K562 (cell line): Measurements from ENCODE around the gene PMM1. TPM values are rescaled to one million over a fixed set of nuclear protein-coding genes. Genes with fewer than 3 reads are reported as not detected.

ENCODE experiments used
- ATAC-seq: fragments of 200-7000 bp; cut with Tn5 transposase; 3 replicates; pipeline ENCODE4 v1.9.1; 2020; ENCODE audit warnings: moderate library complexity
- BruUV-seq: library from RNA; stranded (reverse); fragments of 400-500 nt; replicated peaks from 2 replicates; lab custom pipeline; 2021; lab: Mats Ljungman, UMichigan
- CTCF ChIA-PET: fragments of 300-600 bp; formaldehyde crosslinking; extraction: SDS; loops from one replicate; lab custom pipeline; 2021; ENCODE audit warnings: low intra/inter-chr PET ratio; lab: Yijun Ruan, JAX
- POLR2A ChIA-PET: fragments of 300-600, 350-650 bp; sonication (Branson Sonifier 250); formaldehyde crosslinking; extraction: SDS; loops from one replicate; lab custom pipeline; 2021; ENCODE audit warnings: antibody characterized with exemption, inconsistent platforms; lab: Yijun Ruan, JAX
- DNase-seq, 4 experiments: peaks; one replicate each; pipeline versions ENCODE4 v3.0.0 to v3.0.0-alpha.2; 2011 to 2018; ENCODE audit warnings: low spot score in 3 of 4, mixed read lengths in 3 of 4; ENCODE audit errors: extremely low read depth in 1 of 4
- FAIRE-seq: peaks from 2 replicates; lab custom pipeline; 2011; peaks lifted over from hg19 to GRCh38; lab: Jason Lieb, UNC
- H2AFZ ChIP-seq: 2 replicates; pipeline ENCODE4 v1.6.0; 2011; ENCODE audit warnings: low read depth, low read length, control low read depth, inconsistent platforms
- H3K27ac ChIP-seq: fragments of 200-600 bp; 3 replicates; pipeline ENCODE4 v1.8.0; 2011; ENCODE audit warnings: low read depth, mild to moderate bottlenecking, control low read depth, inconsistent platforms, low read length, moderate library complexity, mixed read lengths; ENCODE audit errors: extremely low read depth
- H3K27me3 ChIP-seq, 2 experiments: fragments of 300-600 bp in 1 of 2; 2 replicates in 1 of 2; 3 replicates in 1 of 2; pipeline versions ENCODE4 v1.6.0 to v1.8.0; 2011; ENCODE audit warnings: inconsistent platforms in 2 of 2, low read length in 2 of 2, mild to moderate bottlenecking in 1 of 2, mixed read lengths in 1 of 2, moderate library complexity in 1 of 2; ENCODE audit not compliant: control insufficient read depth in 2 of 2, insufficient read depth in 2 of 2
- H3K36me3 ChIP-seq: fragments of 300-600 bp; 3 replicates; pipeline ENCODE4 v1.8.0; 2011; ENCODE audit warnings: mild to moderate bottlenecking, low read length, inconsistent platforms; ENCODE audit not compliant: control insufficient read depth, insufficient read depth
- H3K4me1 ChIP-seq, 2 experiments: fragments of 200-600 bp in 1 of 2; replicated peaks in 1 of 2; 2 replicates in 1 of 2; 3 replicates in 1 of 2; pipeline versions ENCODE4 v1.5.1 to v1.8.0; 2011; ENCODE audit warnings: inconsistent platforms in 2 of 2, low read length in 2 of 2, mild to moderate bottlenecking in 1 of 2, mixed read lengths in 1 of 2, moderate library complexity in 1 of 2; ENCODE audit not compliant: control insufficient read depth in 2 of 2, insufficient read depth in 2 of 2
- H3K4me2 ChIP-seq: 2 replicates; pipeline ENCODE4 v1.6.1; 2011; ENCODE audit warnings: low read length, control low read depth, inconsistent platforms, mixed read lengths; ENCODE audit not compliant: insufficient read depth
- H3K4me3 ChIP-seq: fragments of 200-600 bp; sonication (generic), shearing (Covaris generic); 2 replicates; pipeline ENCODE4 v1.5.1; 2016; ENCODE audit warnings: control low read depth, inconsistent platforms
- H3K79me2 ChIP-seq: fragments of 200-600 bp; 3 replicates; pipeline ENCODE4 v1.8.0; 2011; ENCODE audit warnings: low read length, inconsistent platforms; ENCODE audit not compliant: control insufficient read depth, insufficient read depth
- H3K9ac ChIP-seq, 2 experiments: 2 replicates each; pipeline versions ENCODE4 v1.6.0 to v1.6.1; 2011; ENCODE audit warnings: low read depth in 2 of 2, low read length in 2 of 2, control low read depth in 1 of 2, inconsistent platforms in 1 of 2, mild to moderate bottlenecking in 1 of 2, mixed read lengths in 1 of 2; ENCODE audit not compliant: insufficient read depth in 1 of 2
- H3K9me1 ChIP-seq: one replicate; pipeline ENCODE4 v1.6.0; 2011; ENCODE audit warnings: inconsistent platforms, mild to moderate bottlenecking, low read length, moderate library complexity; ENCODE audit not compliant: control insufficient read depth, insufficient read depth
- H3K9me3 ChIP-seq: replicated peaks from 2 replicates; pipeline ENCODE4 v1.5.1; 2011; ENCODE audit warnings: low read depth, low read length, inconsistent platforms; ENCODE audit not compliant: control insufficient read depth, insufficient read depth
- H4K20me1 ChIP-seq: replicated peaks from 2 replicates; pipeline ENCODE4 v1.6.1; 2011; ENCODE audit warnings: low read length, inconsistent platforms, mixed read lengths; ENCODE audit not compliant: control insufficient read depth, insufficient read depth
- BCOR ChIP-seq: fragments of 450-650 bp; IDR thresholded peaks from 2 replicates; pipeline ENCODE4 v1.6.1; 2016
- ELK1 ChIP-seq: sonication (generic); formaldehyde crosslinking; IDR thresholded peaks from 2 replicates; pipeline ENCODE4 v1.8.1; 2022; ENCODE audit warnings: missing genetic modification reagents
- GTF2F1 ChIP-seq: IDR thresholded peaks from 2 replicates; pipeline ENCODE4 v1.6.1; 2011; ENCODE audit warnings: low read depth, low read length, improper control_type of control experiment
- HCFC1 ChIP-seq: IDR thresholded peaks from 2 replicates; pipeline ENCODE4 v1.6.1; 2012; ENCODE audit warnings: low read depth, low read length, improper control_type of control experiment
- LARP7 ChIP-seq: fragments of 450-650 bp; IDR thresholded peaks from 2 replicates; pipeline ENCODE4 v1.6.1; 2016
- NFIC ChIP-seq: fragments of 450-650 bp; IDR thresholded peaks from 2 replicates; pipeline ENCODE4 v1.6.1; 2017; ENCODE audit warnings: mild to moderate bottlenecking, inconsistent platforms
- ZNF507 ChIP-seq: conservative IDR thresholded peaks from 2 replicates; pipeline ENCODE4 v1.6.1; 2017; ENCODE audit warnings: missing genetic modification characterization, missing compliant biosample characterization
- WGBS: fragments of 100-300 bp; shearing (Covaris generic); methylation state at CpG from one replicate; pipeline ENCODE4 v1.1.6; 2016; ENCODE audit warnings: low coverage, mixed read lengths; ENCODE audit not compliant: insufficient coverage; ENCODE audit errors: missing lambda C conversion rate; 5-methylcytosine and 5-hydroxymethylcytosine counted together
- in situ Hi-C: fragments of 300-500 bp; cut with MboI; formaldehyde crosslinking; loops from 4 replicates; pipeline ENCODE4 v1.15.0; 2018; ENCODE audit warnings: inconsistent platforms, mixed read lengths
- intact Hi-C: fragments of 100-400 bp; cut with micrococcal nuclease; formaldehyde crosslinking; loops from 2 replicates; pipeline ENCODE4 v1.14.2; 2022
- polyA plus RNA-seq, 8 experiments: library from polyadenylated mRNA; depleted of rRNA in 4 of 8; stranded (reverse) in 5 of 8; unstranded in 3 of 8; fragments of >200 nt; fragmentation: Nextera tagmentation in 2 of 8; fragmentation: Illumina TruSeq in 1 of 8; extraction: Ambion mirVana in 2 of 8; extraction: Trizol in 1 of 8; gene quantifications; 2 replicates each; pipeline versions ENCODE4 v1.2.1 to v1.2.3, GENCODE V29; 2011 to 2014; ENCODE audit warnings: inconsistent platforms in 1 of 8, missing spikeins in 1 of 8
- total RNA-seq, 7 experiments: library from RNA; depleted of rRNA in 6 of 7; stranded (reverse); fragments of >200 nt in 6 of 7; fragmentation: Illumina TruSeq in 2 of 7; extraction: Trizol in 2 of 7; gene quantifications; 2 replicates each; pipeline versions ENCODE4 v1.2.1 to v1.2.3, GENCODE V29; 2011 to 2021; ENCODE audit warnings: low replicate concordance in 1 of 7

Gene PMM1
- total and polyA plus RNA-seq, 9 of the 15 experiments (the other 6 are each of a cell fraction or from before 2014, with no cell fraction given): 10.2 to 31.7 (median 20.3) TPM

- Histone ChIP-seq H2AFZ (no peak overlapping the region), H4K20me1 (no peaks in the 10 kb centered on the region), H3K27ac (no peak overlapping the region), H3K79me2 (no peaks in the 10 kb centered on the region), H3K27me3 (no peaks in the 10 kb centered on the region), H3K4me3 (no peak overlapping the region), H3K4me1 (peaks cover 0 to 12% of the 10 kb centered on the region in 2 experiments; a peak in 2 of 5 replicates), H3K9me3 (no peaks in the 10 kb centered on the region), H3K36me3 (no peaks in the 10 kb centered on the region), H3K9me1 (no peaks in the 10 kb centered on the region), H3K4me2 (no peak overlapping the region), H3K9ac (peak overlapping the region in 1 of 2 experiments; percentile 19; a peak in 1 of 4 replicates)
- ATAC-seq (no peak; the same call in 2 of the 3 replicates), FAIRE-seq (no peak), DNase-seq (no peak)
- WGBS: 53% methylated on average over 4 of the region's 7 CpGs
- in situ Hi-C loops (no loop called here), intact Hi-C loops (no loop called here)
- CTCF ChIA-PET: interaction anchor here (0.8 to 1.0 kb wide), 2 partner anchors 43 to 111 kb away, joined by 3 read pairs; no protein-coding TSS in a partner anchor
- TF ChIP-seq NFIC (peak; percentile 44), GTF2F1 (no peak), LARP7 (no peak), BCOR (no peak), HCFC1 (no peak), ELK1 (CRISPR knock-in tag) (no peak), ZNF507 (no peak)
- POLR2A ChIA-PET: interaction anchor here (0.6 kb wide), 3 partner anchors 18 to 215 kb away, joined by 3 read pairs; no protein-coding TSS in a partner anchor
- BruUV-seq: no TSS peak
Measured at GRCh38 chr22:41555325-41555982, 34.2 kb downstream of the PMM1 start.
